Ovary (tissue), 9 donors: Measurements from ENCODE around the gene MORF4L1. TPM values are rescaled to one million over a fixed set of nuclear protein-coding genes. Genes with fewer than 3 reads are reported as not detected.

Source experiments
- DNase-seq, 5 donors: peaks; one replicate each; pipeline ENCODE4 v3.0.0-alpha.2; 2019 to 2020
- H3K27ac ChIP-seq, 2 donors: fragments of 200-600 bp; one replicate each; pipeline versions ENCODE4 v1.5.1 to v1.8.0; 2019 to 2022
- H3K27me3 ChIP-seq: fragments of 200-600 bp; one replicate; pipeline ENCODE4 v1.8.0; 2022
- H3K36me3 ChIP-seq: fragments of 200-600 bp; sonication (generic); one replicate; pipeline ENCODE4 v1.5.1; 2019
- H3K4me1 ChIP-seq: one replicate; pipeline ENCODE4 v1.8.1; 2013; ENCODE audit warnings: mild to moderate bottlenecking, moderate library complexity; ENCODE audit not compliant: insufficient read depth
- H3K4me3 ChIP-seq: fragments of 200-600 bp; sonication (generic); one replicate; pipeline ENCODE4 v1.5.1; 2017
- H3K9me3 ChIP-seq, 2 donors: fragments of 200-600 bp in 1 of 2; sonication (generic) in 1 of 2; one replicate each; pipeline versions ENCODE4 v1.5.1 to v1.8.1; 2013 to 2019; ENCODE audit warnings: mild to moderate bottlenecking in 1 of 2, moderate library complexity in 1 of 2
- CTCF ChIP-seq, 3 donors: fragments of 450-650 bp in 2 of 3; fragments of 200-600 bp in 1 of 3; IDR thresholded peaks; one replicate each; pipeline versions ENCODE4 v1.5.1 to v1.8.0; 2016 to 2022; ENCODE audit warnings: antibody characterized with exemption in 3 of 3, mild to moderate bottlenecking in 1 of 3
- EP300 ChIP-seq: sonication (generic); formaldehyde crosslinking; IDR thresholded peaks from one replicate; pipeline ENCODE4 v1.6.1; 2017; ENCODE audit warnings: antibody characterized with exemption
- POLR2A ChIP-seq: fragments of 450-650 bp; IDR thresholded peaks from one replicate; pipeline ENCODE4 v1.6.1; 2017; ENCODE audit warnings: antibody characterized with exemption, mild to moderate bottlenecking, moderate library complexity
- WGBS, 3 donors: extraction: QIAGEN DNeasy Blood & Tissue Kit in 1 of 3; methylation state at CpG; one replicate each; pipeline versions ENCODE4 v1.1.5 to v1.1.7; 2013 to 2017; 5-methylcytosine and 5-hydroxymethylcytosine counted together
- intact Hi-C, 4 donors: fragments of 100-400 bp; cut with DNase I; formaldehyde crosslinking; loops; one replicate each; pipeline versions ENCODE4 v1.11.0 to v1.15.1; 2022 to 2023
- polyA plus RNA-seq, 2 donors: library from polyadenylated mRNA; stranded (reverse); fragments of 200-250 nt in 1 of 2; fragments of 350-450 nt in 1 of 2; fragmentation: Illumina TruSeq in 1 of 2; extraction: RNeasy Lipid Tissue Mini Kit (QIAGEN cat#74804) in 1 of 2; gene quantifications; one replicate each; pipeline ENCODE4 v1.2.3, GENCODE V29; 2013 to 2014
- total RNA-seq, 7 donors: library from RNA; depleted of rRNA in 2 of 7; stranded (reverse); fragments of >200 nt in 2 of 7; fragmentation: NEBNext Ultra II Directional in 3 of 7; extraction: Animal tissue kit (Norgen Biotek cat#: 25700) in 3 of 7; gene quantifications; one replicate each; pipeline versions ENCODE4 v1.1.0 to v1.2.4, GENCODE V29; 2016 to 2023
- donor health status: DM: no; HTN: no; CAD: no; lungs with moderate emphysema.
- donor health status: DM: no; HTN: no; CAD: no.
- donor health status: Bipolar disorder and iron deficiency.
- donor health status: DM: yes; HTN: yes; CAD: no.
- donor health status: DM: no; HTN: no; CAD: no.
- donor health status: DM: yes; HTN: yes; CAD: no.

MORF4L1 gene
- total and polyA plus RNA-seq, 9 donors = 210 to 772 (median 346) TPM

- Histone ChIP-seq H3K9me3 (no peaks in the 10 kb centered on the region), H3K4me1 (peaks cover 3% of the 10 kb centered on the region), H3K27ac (no peak overlapping the region), H3K36me3 (no peaks in the 10 kb centered on the region), H3K4me3 (no peak overlapping the region), H3K27me3 (no peaks in the 10 kb centered on the region)
- no peak for DNase-seq
- intact Hi-C loops = no loop called here
- WGBS, 3 donors = 43 to 60% (median 49%) methylated on average over 6 of the region's 6 CpGs
- no peak for TF ChIP-seq POLR2A
- no peak for TF ChIP-seq EP300
- TF ChIP-seq CTCF (IDR thresholded peaks at IDR 0.05) = no peak
Measured at GRCh38 chr15:78904599-78905358, 32.1 kb downstream of the MORF4L1 start.

- H3K4me3 ChIP-seq = no peak overlapping the region
- DNase-seq = peak in 1 of 5 donors; percentile 28
- no peaks in the 10 kb centered on the region for H3K27me3 ChIP-seq
- no peak overlapping the region for H3K27ac ChIP-seq
- H3K36me3 ChIP-seq = no peaks in the 10 kb centered on the region
- intact Hi-C loops = no loop called here
- TF ChIP-seq POLR2A = no peak
- no peak for TF ChIP-seq CTCF (IDR thresholded peaks at IDR 0.05)
- no peak for TF ChIP-seq EP300
- 64 to 76% (median 66%) methylated on average over 2 of the region's 2 CpGs for WGBS, 3 donors
- no peaks in the 10 kb centered on the region for H3K9me3 ChIP-seq
- H3K4me1 ChIP-seq = peaks cover 3% of the 10 kb centered on the region
Measured at GRCh38 chr15:78906316-78906620, 33.6 kb downstream of the MORF4L1 start.

- Histone ChIP-seq H3K4me1 (peaks cover 2% of the 10 kb centered on the region), H3K9me3 (no peaks in the 10 kb centered on the region), H3K27me3 (no peaks in the 10 kb centered on the region), H3K27ac (no peak overlapping the region), H3K36me3 (no peaks in the 10 kb centered on the region), H3K4me3 (no peak overlapping the region)
- TF ChIP-seq EP300 (no peak), CTCF (IDR thresholded peaks at IDR 0.05) (no peak), POLR2A (no peak)
- intact Hi-C loops = no loop called here
- 32 to 40% (median 39%) methylated on average over 3 of the region's 3 CpGs for WGBS, 3 donors
- no peak for DNase-seq
Measured at GRCh38 chr15:78907577-78907976, 34.9 kb downstream of the MORF4L1 start.

- no peaks in the 10 kb centered on the region for H3K9me3 ChIP-seq
- H3K27ac ChIP-seq = no peak overlapping the region
- H3K36me3 ChIP-seq = no peaks in the 10 kb centered on the region
- no peak for DNase-seq
- intact Hi-C loops = no loop called here
- peaks cover 4% of the 10 kb centered on the region for H3K4me1 ChIP-seq
- TF ChIP-seq POLR2A (no peak), CTCF (IDR thresholded peaks at IDR 0.05) (no peak), EP300 (no peak)
- no peak overlapping the region for H3K4me3 ChIP-seq
- WGBS, 3 donors = 43 to 55% (median 48%) methylated on average over 3 of the region's 3 CpGs
- no peaks in the 10 kb centered on the region for H3K27me3 ChIP-seq
Measured at GRCh38 chr15:78909160-78909695, 36.5 kb downstream of the MORF4L1 start.
